SK-MEL-5 (cell line): ENCODE data around the gene SDS. TPM values are rescaled to one million over a fixed set of nuclear protein-coding genes. Genes with fewer than 3 reads are reported as not detected.

Experiments used
- DNase-seq: peaks from one replicate; pipeline ENCODE4 v3.0.0-alpha.2; 2016; ENCODE audit warnings: low read depth, low spot score
- in situ Hi-C: cut with HindIII; loops from 2 replicates; pipeline ENCODE4 v1.10.0; 2016; ENCODE audit warnings: low sequenced_read_pairs, high pct_unique_total_duplicates, low pct_unique_long_range_greater_than_20kb
- polyA plus RNA-seq, 2 experiments: library from polyadenylated mRNA; depleted of rRNA; stranded (reverse); fragments of >200 nt; gene quantifications; 2 replicates each; pipeline ENCODE4 v1.2.3, GENCODE V29; 2015
- total RNA-seq: library from RNA; depleted of rRNA; stranded (reverse); fragments of >200 nt; shearing (Covaris generic); gene quantifications from 2 replicates; pipeline ENCODE4 v1.2.3, GENCODE V29; 2014; rRNA removed

The SDS gene
- total RNA-seq: not detected in 2 replicates
- polyA plus RNA-seq (2015; cell fraction: cytosol; rRNA removed): not detected in 2 replicates
- not detected in 2 replicates for polyA plus RNA-seq (2015; cell fraction: nucleus; rRNA removed)

- DNase-seq: peak; percentile 44
- in situ Hi-C loops: no loop called here
Observed at GRCh38 chr12:113403435-113404415, at the start of gene SDS. Gene SDS, minus strand, starts transcription at chr12:113403887. Its CDS starts 4,179 bp downstream, at chr12:113399708.

- in situ Hi-C loops: no loop called here
- DNase-seq: no peak
Observed at GRCh38 chr12:113453330-113453729, 49.6 kb upstream of the SDS start.

GRCh38 chr12:113452458-113452857 lies 48.8 kb upstream of the SDS start:
- in situ Hi-C loops: no loop called here
- no peak for DNase-seq

GRCh38 chr12:113449839-113450238 lies 46.2 kb upstream of the SDS start:
- in situ Hi-C loops: no loop called here

GRCh38 chr12:113449299-113449698 lies 45.6 kb upstream of the SDS start:
- in situ Hi-C loops: no loop called here
- no peak for DNase-seq

More at GRCh38 chr12:113449839-113450238, 46.2 kb upstream of the SDS start:
- no peak for DNase-seq

GRCh38 chr12:113448873-113449272 lies 45.2 kb upstream of the SDS start:
- in situ Hi-C loops: no loop called here
- DNase-seq: no peak

GRCh38 chr12:113445544-113446171 lies 42.0 kb upstream of the SDS start:
- DNase-seq: no peak
- in situ Hi-C loops: no loop called here

- DNase-seq: peak; percentile 16
Observed at GRCh38 chr12:113443030-113443539, 39.4 kb upstream of the SDS start.

GRCh38 chr12:113440947-113441782 lies 37.5 kb upstream of the SDS start:
- in situ Hi-C loops: no loop called here
- no peak for DNase-seq

More at GRCh38 chr12:113443030-113443539, 39.4 kb upstream of the SDS start:
- in situ Hi-C loops: no loop called here

GRCh38 chr12:113440336-113440735 lies 36.6 kb upstream of the SDS start:
- in situ Hi-C loops: no loop called here
- DNase-seq: no peak

GRCh38 chr12:113439606-113440030 lies 35.9 kb upstream of the SDS start:
- in situ Hi-C loops: no loop called here
- DNase-seq: peak; percentile 65

GRCh38 chr12:113439301-113439597 lies 35.6 kb upstream of the SDS start:
- in situ Hi-C loops: no loop called here

GRCh38 chr12:113438523-113439300 lies 35.0 kb upstream of the SDS start:
- DNase-seq: no peak
- in situ Hi-C loops: no loop called here

More at GRCh38 chr12:113439301-113439597, 35.6 kb upstream of the SDS start:
- DNase-seq: no peak

GRCh38 chr12:113437729-113438100 lies 34.0 kb upstream of the SDS start:
- DNase-seq: no peak
- in situ Hi-C loops: no loop called here

- in situ Hi-C loops: no loop called here
- no peak for DNase-seq
Observed at GRCh38 chr12:113436993-113437728, 33.5 kb upstream of the SDS start.

GRCh38 chr12:113436586-113436985 lies 32.9 kb upstream of the SDS start:
- no peak for DNase-seq
- in situ Hi-C loops: no loop called here
